ENCODE measurements around the gene MYO7A. TPM values are rescaled to one million over a fixed set of nuclear protein-coding genes. Genes with fewer than 3 reads are reported as not detected.

MYO7A gene
- total RNA-seq: 8.3 and 15.4 TPM in 2 replicates

DNA sequence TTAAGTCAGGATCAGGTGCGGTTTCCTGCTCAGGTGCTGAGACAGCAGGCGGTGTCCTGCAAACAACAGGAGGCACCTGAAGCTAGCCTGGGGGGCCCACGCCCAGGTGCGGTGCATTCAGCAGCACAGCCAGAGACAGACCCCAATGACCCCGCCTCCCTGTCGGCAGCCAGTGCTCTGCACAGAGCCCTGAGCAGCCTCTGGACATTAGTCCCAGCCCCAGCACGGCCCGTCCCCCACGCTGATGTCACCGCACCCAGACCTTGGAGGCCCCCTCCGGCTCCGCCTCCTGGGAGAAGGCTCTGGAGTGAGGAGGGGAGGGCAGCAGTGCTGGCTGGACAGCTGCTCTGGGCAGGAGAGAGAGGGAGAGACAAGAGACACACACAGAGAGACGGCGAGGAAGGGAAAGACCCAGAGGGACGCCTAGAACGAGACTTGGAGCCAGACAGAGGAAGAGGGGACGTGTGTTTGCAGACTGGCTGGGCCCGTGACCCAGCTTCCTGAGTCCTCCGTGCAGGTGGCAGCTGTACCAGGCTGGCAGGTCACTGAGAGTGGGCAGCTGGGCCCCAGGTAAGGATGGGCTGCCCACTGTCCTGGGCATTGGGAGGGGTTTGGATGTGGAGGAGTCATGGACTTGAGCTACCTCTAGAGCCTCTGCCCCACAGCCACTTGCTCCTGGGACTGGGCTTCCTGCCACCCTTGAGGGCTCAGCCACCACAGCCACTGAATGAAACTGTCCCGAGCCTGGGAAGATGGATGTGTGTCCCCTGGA, at the start of gene MYO7A:
Gene MYO7A, plus strand, starts transcription at position 327 of the 772 bp plus-strand sequence. CDS start 2,389 bp downstream, outside the sequence.
- DNase-seq (ENCODE audit: low read depth in 2 of 2): peak in 1 of 2 donors; percentile 42

DNA sequence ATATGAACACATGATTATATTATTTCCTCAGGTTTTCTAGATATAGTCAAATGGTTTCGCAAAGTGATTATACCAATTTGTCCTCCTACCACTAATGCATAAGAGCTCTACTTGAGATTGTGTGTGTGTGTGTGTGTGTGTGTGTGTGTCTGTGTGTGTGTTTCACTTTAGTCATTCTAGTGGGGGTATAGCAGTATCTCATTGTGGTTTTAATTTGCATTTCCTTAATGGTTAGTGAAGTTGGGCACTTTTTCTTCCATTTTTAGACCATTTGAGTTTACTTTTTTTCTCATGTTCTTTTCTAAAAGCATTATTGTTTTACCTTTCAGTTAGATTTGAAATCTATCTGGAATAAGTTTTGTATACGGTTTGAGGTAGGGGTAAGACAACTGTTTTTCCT, 48.4 kb upstream of the MYO7A start:
- DNase-seq (ENCODE audit: low read depth in 2 of 2): no peak

DNA sequence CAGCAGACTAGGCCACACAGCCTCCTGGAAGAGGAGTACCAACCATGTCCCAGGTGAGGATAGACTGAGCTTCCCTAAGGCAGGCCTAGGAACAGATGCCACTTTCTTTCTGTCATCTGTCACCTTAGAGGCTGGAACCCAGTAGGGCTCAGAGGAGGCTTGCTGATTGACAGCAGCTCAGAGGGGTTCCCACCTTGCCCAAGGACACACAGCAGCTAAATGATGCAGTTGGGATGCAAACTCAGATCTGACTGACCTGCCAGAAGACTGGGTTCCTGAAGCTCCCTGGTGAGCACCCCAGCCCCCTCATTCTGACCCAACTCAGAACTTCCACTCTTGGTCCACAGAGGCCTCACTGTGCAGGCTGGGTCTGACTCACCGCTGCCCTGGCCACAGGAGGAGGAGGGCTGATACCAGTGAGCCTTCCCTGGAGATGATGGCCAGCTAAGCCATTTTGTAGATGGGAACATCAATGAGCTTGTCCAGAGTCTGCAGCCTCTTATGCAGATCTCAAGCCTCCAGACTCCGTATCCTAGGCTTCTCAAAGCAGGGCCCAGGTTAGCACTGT, 47.3 kb upstream of the MYO7A start:
- DNase-seq (ENCODE audit: low read depth in 2 of 2): no peak

DNA sequence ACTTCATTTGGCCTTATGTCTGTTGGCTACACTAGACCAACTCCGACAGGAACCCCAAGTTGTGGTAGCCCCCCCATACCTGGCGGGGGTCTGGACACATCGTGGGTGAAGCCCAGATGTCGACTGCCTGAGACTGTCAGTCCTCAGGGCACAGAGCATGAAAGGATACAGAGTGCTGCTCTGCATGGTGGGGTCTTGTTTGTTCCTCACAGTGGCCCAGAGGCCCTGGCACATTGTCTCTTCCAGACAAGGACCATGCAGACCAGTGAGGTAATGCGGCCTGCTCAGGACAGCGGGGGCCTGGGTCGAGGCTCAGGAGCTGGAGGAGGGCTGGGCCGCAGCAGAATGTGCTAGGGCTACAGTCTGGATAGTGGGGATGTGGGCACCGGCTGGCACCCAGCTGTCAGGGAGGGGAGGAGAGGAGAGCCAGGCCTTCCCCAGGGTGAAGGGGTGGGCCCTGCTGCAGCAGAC, 46.6 kb upstream of the MYO7A start:
- no peak for DNase-seq (ENCODE audit: low read depth in 2 of 2)

DNA sequence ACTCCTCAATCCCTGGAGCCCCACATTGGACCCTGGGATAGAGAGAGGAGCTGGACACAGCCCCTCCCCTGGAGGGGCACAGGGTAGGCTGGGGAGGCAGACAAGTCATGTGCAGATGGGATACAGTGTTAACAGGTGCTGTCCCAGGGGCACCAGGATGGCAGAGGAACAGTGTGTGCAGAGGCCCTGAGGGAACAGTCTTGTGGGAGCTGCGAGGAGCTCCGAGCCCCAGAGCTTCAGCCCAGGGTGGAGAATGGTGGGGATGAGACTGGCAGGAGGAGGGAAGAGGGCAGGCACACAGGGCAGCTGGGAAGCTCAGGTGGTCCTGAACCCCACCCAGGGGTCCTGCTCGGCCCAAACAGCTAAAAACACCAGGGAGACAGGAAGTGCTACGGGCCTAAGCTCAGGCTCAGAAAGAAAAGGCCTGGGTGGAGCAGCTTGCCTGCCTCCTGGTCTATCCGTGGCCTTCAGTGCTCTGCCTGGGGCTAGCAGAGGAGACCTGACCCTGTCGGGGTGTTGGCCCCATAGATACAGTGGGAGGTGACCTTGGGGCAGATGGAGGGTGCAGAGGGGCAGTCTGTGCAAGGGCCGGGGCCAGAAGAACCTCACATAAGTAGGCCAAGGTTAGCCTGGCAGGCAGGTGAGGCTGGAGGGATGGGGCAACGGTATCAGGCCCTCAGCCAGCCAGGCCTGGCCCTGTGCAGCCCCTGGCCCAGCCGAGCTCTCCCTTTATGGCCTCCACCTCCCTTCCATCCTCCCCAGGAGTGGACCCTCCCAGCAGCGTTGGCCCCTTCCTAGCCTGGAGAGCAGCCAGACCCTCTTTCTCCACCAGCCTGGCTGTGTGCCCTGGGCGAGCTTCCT, 45.8 kb upstream of the MYO7A start:
- DNase-seq (ENCODE audit: low read depth in 2 of 2): no peak

DNA sequence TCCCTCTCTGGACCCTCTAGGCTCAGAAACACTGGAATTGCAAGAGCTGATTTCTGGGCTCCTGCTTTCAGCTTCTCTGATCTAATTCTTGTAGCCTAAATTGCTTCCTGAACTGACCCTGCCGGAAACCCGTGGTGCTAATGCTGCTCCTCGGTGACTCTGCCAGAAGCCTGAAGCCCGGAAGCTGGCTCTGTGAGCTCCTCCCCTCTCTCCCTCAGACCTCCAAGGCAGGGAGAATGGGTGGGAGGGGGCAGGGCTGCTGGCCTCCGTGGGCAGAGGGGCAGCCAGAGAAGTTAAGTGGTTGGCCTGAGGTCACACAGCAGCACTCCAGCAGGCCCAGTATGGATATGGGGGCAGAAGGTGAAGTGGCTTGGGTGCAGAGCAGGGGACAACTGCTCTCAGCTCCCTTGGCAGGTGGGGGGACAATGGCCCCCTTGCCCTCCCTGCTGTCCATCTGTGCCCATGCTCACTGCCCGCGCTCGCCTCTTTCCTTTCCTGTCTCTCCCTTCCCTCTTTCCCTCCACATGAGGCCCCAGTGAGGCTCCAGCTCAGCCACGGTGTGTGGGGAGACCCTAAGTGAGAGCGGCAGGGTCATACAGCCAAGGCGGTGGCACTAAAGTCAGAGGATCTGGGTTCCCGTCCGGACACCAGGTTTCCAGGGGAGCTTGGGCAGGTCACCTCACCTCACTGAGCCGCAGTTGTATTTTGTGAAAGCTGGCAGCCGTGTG, 45.0 kb upstream of the MYO7A start:
- DNase-seq (ENCODE audit: low read depth in 2 of 2): peak in 1 of 2 donors; percentile 63

DNA sequence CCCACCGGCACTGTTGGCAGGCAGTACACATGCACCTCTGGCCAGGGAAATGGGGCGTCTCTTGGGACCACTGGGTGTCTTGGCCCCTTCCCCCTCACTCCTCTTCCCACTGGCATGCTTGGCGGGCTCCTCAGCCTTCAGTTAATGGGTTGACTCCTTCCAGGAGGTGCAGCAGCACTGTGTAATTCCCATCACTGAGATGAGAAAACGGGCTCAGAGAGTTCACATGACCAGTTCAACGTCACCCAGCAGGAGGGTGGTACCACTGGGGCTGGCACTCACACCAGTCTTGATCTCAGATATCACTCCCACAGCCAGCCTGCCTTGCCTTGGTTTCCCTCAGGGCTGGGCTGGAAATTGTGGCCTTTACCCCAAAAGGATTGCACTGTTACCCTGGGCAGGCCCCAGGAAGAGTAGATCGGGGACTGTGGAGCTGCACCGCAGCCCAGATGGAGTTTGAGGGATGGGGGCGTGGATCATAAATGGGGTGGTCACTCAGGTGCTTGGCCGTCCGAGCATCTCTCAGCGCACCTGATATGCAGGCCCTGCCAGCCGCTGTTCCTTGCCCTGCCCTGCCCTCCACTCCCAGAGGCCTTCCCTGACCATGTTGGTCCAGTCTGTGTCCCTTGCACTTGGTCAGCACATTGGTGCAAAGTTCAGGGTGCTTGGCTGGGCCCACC, 44.3 kb upstream of the MYO7A start:
- no peak for DNase-seq (ENCODE audit: low read depth in 2 of 2)

DNA sequence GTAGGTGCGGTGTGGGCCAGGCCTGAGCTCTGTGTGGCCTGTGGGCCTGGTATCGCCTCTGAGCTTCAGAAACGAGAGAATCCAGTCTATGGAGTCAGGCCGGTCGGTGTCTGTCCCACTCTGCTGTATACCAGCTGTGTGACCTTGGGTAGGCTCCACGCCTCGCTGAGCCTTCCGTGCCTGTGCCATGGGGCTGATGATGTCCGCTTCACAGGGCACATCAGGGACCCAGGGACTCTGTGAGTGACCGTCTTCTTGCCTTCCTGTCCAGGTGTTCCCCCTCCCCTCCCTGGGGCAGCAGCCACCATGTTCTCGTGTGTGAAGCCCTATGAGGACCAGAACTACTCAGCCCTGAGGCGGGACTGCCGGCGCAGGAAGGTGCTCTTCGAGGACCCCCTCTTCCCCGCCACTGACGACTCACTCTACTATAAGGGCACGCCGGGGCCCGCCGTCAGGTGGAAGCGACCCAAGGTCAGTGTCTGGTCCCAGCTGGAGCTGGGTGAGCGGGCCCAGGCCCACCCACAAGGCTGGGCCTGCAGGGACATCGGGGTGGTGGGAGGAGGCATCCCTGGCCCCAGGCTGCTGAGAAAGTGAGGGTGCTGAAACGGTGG, 43.4 kb upstream of the MYO7A start:
- no peak for DNase-seq (ENCODE audit: low read depth in 2 of 2)

DNA sequence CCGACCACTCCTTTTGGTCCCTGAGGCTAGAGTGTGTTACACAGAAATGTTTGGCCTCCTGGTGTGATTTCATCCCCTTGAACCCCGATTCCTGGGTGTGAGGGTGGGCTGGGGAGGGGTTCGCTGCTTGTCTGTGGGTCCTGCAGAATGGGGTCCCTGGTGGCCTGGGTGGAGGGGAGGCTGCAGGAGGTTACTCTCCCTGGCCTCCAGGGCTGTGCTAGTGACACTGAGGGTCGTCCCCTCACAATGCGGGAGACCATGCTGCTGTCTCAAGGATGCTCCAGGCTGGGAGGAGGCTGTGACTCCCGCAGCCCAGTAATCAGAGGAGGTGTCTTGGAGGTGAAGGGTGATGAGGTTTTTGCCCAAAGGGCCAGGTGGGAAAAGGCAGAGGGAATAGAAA, 42.4 kb upstream of the MYO7A start:
- DNase-seq (ENCODE audit: low read depth in 2 of 2): no peak

DNA sequence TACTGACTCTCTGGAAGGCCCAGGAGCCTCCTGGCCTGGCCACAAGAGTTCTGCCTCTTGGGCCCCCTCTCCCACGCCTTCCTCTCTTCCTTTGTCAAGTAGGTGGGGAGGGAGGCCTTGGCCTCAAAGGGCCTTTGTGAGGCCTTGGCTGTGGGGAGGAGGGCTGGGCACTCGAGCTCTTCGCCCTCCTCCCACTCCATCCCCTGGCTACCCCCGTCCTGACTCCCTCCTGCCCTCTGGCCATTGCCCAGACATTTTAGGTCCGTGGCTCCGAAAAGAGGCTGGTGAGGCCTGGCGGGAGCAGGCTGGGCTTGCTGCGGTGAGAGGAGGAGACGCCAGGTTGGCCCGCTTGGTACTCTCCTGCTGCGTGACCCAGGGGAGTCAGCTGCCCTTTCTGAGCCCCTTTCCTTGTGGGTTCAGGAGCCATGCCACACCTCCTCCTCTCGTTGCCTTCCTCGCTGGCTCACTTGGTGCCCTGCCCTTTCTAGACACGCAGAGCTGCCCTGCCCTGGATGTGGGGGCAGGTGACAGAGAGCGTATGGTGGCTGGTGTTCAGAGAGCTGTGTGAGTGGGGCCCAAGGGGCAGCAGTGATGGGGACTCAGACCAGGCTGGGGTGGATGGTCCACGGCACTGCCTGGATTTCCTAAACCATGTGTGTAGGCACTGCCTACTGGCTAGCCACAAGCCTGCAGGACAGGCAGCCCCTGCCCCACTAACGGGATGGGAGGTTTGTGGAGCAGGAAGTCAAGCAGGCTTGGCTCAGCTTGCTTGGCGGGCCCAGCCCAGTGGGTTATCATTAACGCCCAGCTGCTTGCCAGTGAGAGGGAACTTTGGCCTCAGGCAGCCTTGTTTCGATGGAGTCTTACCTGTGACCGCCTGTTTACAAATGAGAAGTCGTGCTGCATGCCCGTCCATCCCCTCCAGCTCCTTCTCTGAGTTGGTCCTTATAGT, 41.2 kb upstream of the MYO7A start:
- DNase-seq (ENCODE audit: low read depth in 2 of 2): no peak

DNA sequence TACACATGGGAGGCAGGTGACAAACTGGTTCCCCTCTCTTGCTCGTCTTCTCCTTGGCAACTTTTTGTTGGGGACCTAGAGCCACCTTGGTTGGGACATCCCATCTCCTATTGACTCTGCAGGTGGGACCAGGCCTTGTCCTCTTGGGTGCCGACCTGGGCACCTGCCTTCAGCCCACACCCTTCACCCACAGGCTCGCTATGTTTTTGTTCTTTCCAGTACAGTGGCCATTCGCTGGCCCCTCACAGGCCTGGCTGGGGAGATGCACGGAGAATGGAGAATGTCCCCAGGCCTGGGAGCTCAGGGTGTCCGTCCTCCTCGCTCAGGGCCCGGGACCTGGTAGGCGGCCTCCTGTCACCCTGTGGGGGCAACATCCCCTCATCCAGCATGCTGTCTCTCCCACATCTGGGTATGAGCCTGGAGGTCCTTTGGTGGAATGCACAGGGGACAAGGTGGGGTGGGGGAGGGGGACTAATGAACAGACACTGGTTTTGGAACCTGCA, 40.3 kb upstream of the MYO7A start:
- DNase-seq (ENCODE audit: low read depth in 2 of 2): no peak

DNA sequence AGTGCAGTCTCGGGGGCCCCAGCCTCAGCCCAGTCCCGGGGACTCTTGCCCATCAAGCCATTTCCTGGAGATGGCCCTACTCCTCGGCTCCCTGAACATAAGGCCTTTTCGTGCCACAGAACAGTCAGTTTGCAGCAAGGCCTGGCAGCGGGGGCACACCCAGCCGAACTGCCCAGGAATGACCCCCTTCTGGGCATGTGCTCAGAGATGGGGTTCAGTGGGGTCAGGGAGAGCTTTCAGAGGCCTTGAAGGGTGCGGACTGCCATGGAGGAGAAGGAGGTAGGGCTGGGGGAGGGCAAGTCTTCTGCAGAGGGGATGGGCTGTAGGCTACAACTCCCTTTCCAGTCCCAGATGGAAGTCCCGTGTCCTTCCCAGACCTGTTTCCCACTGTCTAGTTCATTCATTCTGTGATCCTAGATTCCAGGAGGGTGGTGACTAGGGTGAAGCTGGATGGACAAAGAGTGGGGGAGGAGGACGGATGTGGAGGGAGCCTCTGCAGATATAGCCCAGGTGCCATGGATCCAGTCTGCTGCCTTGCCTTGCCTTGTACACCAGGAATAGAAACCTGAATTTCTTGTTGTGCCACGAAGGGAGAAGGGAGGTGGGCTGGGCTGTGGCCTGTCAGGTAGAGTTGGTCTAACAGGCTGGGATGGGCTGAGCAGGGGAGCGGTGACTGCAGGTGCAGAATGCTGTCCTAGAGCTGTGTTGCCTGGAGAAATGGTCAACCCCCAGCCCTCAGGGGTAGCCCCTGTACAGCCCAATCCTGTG, 39.6 kb upstream of the MYO7A start:
- DNase-seq (ENCODE audit: low read depth in 2 of 2): no peak

DNA sequence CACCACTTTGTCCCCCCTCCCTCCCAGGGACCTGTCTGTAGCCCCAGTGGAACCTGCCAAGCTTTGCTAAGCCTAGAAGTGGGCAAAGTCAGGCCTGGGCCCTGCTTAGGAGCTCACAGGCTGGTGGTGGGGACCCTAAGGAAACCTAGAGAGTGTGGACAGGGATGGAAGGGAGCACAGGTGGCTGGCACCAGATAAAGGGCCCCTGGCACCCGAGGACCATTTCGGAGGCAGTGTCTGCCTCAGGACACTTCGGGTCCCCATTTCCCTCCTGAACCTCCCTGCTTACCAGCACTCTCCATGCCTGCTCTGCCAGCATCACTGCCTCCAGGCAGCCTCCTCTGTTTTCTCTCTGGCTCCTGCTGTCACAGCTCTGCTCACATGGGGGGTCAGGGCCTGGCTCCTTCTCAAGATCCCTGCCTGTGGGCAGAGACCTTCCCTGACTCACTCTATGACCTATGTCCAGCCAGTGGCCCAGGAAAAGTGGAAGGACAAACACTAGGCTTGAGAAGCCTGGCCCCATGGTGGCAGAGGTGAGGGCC, 39.0 kb upstream of the MYO7A start:
- DNase-seq (ENCODE audit: low read depth in 2 of 2): no peak

DNA sequence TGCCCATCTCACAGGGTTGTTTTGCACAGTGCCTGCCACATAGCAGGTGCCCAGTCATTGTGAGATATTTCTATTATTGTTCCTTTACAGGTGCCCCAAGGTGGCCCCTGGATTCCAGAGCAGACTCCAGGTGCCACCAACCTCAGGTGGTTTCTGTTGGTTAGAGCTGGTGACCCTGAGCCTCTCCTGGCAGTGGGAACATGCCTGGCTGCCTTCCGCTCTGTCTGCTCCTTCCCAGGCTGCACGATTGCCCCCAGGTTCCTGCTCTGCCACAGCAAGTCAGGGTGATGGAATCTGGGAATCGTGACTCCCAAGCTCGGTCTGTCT, 38.0 kb upstream of the MYO7A start:
- no peak for DNase-seq (ENCODE audit: low read depth in 2 of 2)

DNA sequence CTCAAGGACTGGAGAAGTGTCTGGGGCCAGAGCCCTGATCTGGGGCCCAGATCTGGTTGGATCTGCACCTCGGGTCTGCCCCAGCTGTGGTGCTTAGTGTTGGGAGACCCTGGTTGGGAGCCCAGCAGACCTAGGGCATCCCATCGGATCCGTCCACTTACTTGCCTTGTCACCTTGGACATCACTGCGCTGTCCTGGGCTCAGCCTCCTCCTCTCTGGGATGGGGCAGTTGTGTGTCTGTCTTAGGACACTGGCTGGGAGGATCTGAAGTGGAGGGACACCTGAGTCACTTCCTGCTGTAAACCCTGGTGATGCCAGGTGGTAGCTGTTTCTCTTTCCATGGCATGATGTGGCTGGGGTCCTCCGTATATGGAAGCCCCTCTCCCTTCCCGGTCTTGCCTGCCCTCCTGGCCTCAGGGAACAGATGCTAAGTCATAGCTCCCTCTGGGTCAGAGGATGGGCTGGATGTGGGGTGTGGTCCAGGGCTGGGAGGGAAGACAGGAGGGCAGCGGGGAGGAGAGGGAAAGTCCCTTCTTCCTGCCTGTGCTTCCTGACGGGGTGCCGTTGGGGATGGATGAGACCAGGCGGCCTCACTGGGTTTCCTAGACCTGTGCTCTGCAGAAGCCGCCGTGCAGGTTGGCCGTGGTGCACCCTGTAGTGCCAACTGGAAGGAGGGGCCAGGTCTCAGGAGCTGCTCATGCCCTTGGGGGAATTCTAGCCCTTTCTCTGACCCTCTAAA, 37.5 kb upstream of the MYO7A start:
- no peak for DNase-seq (ENCODE audit: low read depth in 2 of 2)

DNA sequence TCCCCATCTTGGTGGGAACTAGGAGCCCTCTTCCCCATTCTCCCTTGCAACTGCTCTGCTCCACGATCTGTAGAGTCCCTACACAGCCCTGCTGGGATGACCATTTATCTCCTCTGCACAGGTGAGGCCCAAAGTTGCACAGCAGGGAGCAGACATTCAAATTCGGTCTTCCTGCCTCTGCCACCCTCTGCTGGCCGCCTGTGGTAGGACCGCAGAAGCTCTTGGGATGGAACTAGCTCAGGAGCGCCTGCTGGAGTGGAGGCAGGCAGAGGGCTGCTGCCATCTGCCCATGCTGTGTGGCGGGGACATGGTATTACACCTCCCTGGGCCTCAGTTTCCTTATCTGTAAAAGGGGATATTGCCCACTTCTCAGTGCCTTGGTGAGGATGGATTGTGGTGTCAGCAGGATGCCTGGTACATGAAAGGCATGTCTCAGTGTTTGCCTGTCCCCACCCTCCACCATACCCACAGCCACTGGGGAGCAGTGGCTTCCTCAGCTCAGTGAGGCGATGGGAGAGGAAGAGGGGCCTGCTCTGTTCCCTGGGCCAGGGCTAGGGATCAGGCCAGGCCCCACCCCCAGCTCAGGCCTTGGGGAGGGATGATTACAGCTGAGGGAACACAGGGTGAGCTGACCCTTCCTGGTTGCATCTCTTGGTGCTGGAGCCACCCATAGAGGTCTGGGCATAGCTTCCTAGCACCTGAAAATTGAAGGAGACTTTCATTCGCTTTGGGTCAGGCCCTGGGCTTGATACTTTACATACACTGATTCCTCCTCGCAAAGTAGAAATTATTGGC, 36.7 kb upstream of the MYO7A start:
- DNase-seq (ENCODE audit: low read depth in 2 of 2): peak; percentile 57 to 80

DNA sequence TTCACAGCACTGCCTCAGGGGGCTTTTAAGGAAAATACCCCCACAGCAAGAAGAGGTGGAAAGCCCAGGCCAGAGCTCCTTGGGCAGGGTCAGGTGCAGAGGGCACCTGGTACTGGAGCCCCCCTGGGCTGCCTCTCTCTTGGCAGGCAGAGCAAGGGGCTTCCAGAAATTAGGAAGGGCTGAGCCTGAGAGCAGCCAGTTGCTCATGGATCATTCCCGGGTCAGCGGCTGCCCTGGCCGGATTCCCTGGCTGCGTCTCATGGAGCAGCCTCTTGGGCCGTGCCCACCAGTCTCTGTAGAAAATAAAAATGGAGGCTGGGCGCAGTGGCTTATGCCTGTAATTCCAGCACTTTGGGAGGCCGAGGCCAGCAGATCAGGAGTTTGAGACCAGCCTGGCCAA, 35.7 kb upstream of the MYO7A start:
- no peak for DNase-seq (ENCODE audit: low read depth in 2 of 2)
